ENCODE results near the gene PHLDA1. TPM values are rescaled to one million over a fixed set of nuclear protein-coding genes. Genes with fewer than 3 reads are reported as not detected.
A peak's percentile ranks its signal among the peaks of the same experiment; 100 is the strongest.

PHLDA1 gene
- total and polyA plus RNA-seq, 7 donors, result 2.4 to 10.9 (median 5.3) TPM

DNA sequence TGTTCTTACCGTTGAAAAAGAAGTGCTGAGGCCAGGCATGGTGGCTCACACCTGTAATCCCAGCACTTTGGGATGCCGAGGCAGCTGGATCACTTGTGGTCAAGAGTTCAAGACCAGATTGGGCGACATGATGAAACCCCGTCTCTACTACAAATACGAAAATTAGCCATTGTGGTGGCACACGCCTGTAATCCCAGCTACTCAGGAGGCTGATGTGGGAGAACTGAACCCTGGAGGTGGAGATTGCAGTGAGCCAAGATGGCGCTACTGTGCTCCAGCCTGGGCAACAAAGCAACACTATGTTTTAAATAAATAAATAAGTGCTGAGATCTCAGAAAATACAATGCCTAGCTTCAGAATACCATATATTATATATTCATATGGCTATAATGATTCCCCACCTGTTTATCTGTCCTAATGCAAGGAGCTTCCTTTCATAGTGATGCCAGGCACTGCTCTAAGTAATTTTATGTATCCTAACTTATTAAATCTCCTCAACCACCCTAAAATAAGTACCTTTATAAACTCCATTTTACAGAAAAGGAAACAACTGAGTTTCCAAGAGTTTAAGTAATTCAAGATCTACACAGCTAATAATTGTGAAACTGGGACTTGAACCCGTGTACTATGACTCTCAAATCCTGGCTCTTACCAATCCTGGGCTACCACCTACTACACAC is 7.3 kb downstream of the PHLDA1 start:
- no peak for TF ChIP-seq EP300 (IDR thresholded peaks at IDR 0.05)
- TF ChIP-seq, protein P1, sequence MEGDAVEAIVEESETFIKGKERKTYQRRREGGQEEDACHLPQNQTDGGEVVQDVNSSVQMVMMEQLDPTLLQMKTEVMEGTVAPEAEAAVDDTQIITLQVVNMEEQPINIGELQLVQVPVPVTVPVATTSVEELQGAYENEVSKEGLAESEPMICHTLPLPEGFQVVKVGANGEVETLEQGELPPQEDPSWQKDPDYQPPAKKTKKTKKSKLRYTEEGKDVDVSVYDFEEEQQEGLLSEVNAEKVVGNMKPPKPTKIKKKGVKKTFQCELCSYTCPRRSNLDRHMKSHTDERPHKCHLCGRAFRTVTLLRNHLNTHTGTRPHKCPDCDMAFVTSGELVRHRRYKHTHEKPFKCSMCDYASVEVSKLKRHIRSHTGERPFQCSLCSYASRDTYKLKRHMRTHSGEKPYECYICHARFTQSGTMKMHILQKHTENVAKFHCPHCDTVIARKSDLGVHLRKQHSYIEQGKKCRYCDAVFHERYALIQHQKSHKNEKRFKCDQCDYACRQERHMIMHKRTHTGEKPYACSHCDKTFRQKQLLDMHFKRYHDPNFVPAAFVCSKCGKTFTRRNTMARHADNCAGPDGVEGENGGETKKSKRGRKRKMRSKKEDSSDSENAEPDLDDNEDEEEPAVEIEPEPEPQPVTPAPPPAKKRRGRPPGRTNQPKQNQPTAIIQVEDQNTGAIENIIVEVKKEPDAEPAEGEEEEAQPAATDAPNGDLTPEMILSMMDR (IDR thresholded peaks at IDR 0.05), result no peak
- no peak for TF ChIP-seq POLR2A (IDR thresholded peaks at IDR 0.05)
- TF ChIP-seq POLR2AphosphoS5 (IDR thresholded peaks at IDR 0.05), result no peak
- intact Hi-C loops (cut with DNase I), result no loop called here
- no peaks in the 10 kb centered on the region for H3K36me3 ChIP-seq
- H3K9me3 ChIP-seq, result no peaks in the 10 kb centered on the region
- no peak for DNase-seq
- 89 to 92% methylated on average over 8 of the region's 8 CpGs for WGBS, 2 donors
- no peak overlapping the region for H3K4me3 ChIP-seq
- peaks cover 0 to 39% (median 0%) of the 10 kb centered on the region in 3 donors for H3K27me3 ChIP-seq
- H3K27ac ChIP-seq, result no peak overlapping the region
- H3K4me1 ChIP-seq, result peaks cover 0 to 7% (median 0%) of the 10 kb centered on the region in 4 donors

DNA sequence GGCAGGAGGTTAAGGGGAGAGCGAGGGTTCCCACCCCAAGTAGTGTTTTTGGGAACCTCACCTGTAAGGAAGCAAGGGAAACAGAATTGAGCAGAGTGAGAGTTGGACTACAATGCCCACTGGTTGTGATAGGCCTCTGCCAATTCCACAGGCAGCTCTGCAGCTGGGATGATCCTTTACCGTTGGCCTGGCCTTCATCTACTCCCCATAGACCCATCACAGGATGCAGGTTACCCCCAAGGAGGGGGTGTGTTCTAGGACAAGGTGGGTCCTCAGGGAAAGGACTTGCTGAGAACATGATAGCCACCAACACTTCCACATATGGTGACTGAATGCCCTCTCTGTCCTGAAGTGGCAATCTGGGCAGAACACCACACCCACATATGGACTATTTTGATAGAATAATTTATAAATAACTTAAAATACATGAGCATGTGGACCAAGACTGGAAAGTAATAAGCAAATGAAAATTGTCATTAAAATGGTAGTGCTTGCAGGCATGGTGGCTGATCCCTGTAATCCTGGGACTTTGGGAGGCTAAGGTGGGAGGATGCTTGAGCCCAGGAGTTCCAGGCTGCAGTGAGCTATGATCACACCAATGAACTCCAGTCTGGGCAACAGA is 8.4 kb downstream of the PHLDA1 start:
- H3K36me3 ChIP-seq, result no peaks in the 10 kb centered on the region
- DNase-seq, result no peak
- H3K9me3 ChIP-seq, result no peaks in the 10 kb centered on the region
- H3K4me3 ChIP-seq, result no peak overlapping the region
- no peak for TF ChIP-seq POLR2AphosphoS5 (IDR thresholded peaks at IDR 0.05)
- TF ChIP-seq EP300 (IDR thresholded peaks at IDR 0.05), result no peak
- TF ChIP-seq, protein P1 (IDR thresholded peaks at IDR 0.05), result no peak
- no peak for TF ChIP-seq POLR2A (IDR thresholded peaks at IDR 0.05)
- peaks cover 0 to 7% (median 0%) of the 10 kb centered on the region in 4 donors for H3K4me1 ChIP-seq
- WGBS, 2 donors, result 99 to 100% methylated on average over 2 of the region's 2 CpGs
- H3K27me3 ChIP-seq, result peaks cover 0 to 28% (median 0%) of the 10 kb centered on the region in 3 donors
- no peak overlapping the region for H3K27ac ChIP-seq
- intact Hi-C loops (cut with DNase I), result no loop called here

DNA sequence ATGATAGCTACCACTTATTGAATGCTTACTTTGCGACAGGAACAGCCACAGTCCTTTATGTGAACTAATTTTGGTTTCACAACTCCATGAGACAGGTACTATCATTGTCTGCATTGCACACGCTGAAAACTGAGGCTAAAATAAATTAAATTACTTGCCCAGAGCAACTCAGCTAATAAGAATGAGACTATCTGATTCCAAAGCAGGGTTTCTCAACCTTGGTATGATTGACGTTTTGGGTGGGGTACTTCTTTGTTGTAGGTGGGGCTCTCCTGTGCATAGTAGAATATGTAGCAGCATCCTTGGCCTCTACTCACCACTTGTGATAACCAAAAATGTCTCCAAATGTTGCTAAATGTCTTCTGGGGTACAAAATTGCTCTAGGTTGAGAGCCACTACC is 9.1 kb downstream of the PHLDA1 start:
- no peak for DNase-seq
- Histone ChIP-seq H3K27ac (no peak overlapping the region), H3K4me3 (no peak overlapping the region), H3K4me1 (peaks cover 0 to 7% (median 0%) of the 10 kb centered on the region in 4 donors), H3K27me3 (peaks cover 0 to 22% (median 0%) of the 10 kb centered on the region in 3 donors), H3K36me3 (no peaks in the 10 kb centered on the region), H3K9me3 (no peaks in the 10 kb centered on the region)
- WGBS, 2 donors, result 91 to 93% methylated on average over 3 of the region's 3 CpGs
- TF ChIP-seq EP300 (IDR thresholded peaks at IDR 0.05), result no peak
- no peak for TF ChIP-seq POLR2AphosphoS5 (IDR thresholded peaks at IDR 0.05)
- no peak for TF ChIP-seq POLR2A (IDR thresholded peaks at IDR 0.05)
- TF ChIP-seq, protein P1 (IDR thresholded peaks at IDR 0.05), result no peak
- intact Hi-C loops (cut with DNase I), result no loop called here

DNA sequence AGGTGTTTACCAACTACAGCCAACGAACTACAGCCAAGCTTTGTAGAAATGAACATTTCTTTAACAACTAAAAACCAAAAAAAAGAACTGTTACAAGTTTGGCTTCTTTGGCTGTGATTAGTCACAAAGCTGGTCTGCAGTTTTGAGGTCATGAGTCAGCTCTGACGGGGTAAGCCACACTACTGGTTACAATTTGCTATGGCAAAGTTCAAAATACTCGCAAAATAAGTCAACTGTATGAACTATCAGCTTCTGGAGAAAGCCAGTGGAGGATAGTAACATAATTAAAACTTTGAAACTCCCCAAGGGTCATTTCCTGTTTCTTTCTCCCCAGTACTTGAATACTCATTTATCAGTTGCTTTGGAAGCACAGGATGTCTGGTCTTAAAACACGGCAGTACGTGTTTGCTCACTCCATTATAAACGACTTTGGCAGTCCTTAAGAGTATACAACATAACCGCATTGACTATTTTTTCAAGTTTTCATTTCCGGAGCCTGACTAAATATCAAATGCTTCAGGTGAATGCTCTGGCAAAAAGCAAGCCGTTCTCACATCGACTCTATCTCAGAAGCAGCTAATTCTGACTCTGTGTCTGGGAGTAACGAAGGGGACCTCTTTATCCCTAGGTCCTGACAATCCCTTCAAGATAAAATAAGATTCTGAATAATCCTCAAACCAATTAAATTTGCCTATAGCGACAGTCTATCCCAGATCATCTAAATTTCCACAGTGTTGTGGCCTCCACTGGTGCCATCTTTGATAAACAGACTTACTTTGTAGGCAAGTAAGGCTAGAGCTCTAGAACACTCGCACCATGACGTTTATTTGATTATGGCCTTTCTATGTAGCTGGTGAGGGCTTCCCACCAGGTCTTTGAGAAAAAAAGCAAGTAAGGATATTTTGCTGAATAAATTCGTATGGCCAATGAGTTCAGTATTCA is 10.6 kb downstream of the PHLDA1 start:
- no peak overlapping the region for H3K4me3 ChIP-seq
- peaks cover 0 to 7% (median 0%) of the 10 kb centered on the region in 4 donors for H3K4me1 ChIP-seq
- 52 to 62% methylated on average over 15 of the region's 15 CpGs for WGBS, 2 donors
- no peaks in the 10 kb centered on the region for H3K9me3 ChIP-seq
- H3K27ac ChIP-seq, result peak overlapping the region; percentile 4 to 56 (median 29)
- DNase-seq, result no peak
- peak in 2 of 4 donors; percentile 16 to 30 for TF ChIP-seq POLR2AphosphoS5 (IDR thresholded peaks at IDR 0.05)
- TF ChIP-seq EP300 (IDR thresholded peaks at IDR 0.05), result no peak
- peaks cover 0 to 9% (median 0%) of the 10 kb centered on the region in 3 donors for H3K27me3 ChIP-seq
- intact Hi-C loops (cut with DNase I), result no loop called here
- no peaks in the 10 kb centered on the region for H3K36me3 ChIP-seq
